HG03571 (cell line): ENCODE results near the gene SLC34A1.

Experiments used
- ATAC-seq: cut with Tn5 transposase; IDR thresholded peaks from one replicate; pipeline ENCODE4 v1.9.1; 2021; ENCODE audit not compliant: unreplicated experiment

The SLC34A1 gene

DNA sequence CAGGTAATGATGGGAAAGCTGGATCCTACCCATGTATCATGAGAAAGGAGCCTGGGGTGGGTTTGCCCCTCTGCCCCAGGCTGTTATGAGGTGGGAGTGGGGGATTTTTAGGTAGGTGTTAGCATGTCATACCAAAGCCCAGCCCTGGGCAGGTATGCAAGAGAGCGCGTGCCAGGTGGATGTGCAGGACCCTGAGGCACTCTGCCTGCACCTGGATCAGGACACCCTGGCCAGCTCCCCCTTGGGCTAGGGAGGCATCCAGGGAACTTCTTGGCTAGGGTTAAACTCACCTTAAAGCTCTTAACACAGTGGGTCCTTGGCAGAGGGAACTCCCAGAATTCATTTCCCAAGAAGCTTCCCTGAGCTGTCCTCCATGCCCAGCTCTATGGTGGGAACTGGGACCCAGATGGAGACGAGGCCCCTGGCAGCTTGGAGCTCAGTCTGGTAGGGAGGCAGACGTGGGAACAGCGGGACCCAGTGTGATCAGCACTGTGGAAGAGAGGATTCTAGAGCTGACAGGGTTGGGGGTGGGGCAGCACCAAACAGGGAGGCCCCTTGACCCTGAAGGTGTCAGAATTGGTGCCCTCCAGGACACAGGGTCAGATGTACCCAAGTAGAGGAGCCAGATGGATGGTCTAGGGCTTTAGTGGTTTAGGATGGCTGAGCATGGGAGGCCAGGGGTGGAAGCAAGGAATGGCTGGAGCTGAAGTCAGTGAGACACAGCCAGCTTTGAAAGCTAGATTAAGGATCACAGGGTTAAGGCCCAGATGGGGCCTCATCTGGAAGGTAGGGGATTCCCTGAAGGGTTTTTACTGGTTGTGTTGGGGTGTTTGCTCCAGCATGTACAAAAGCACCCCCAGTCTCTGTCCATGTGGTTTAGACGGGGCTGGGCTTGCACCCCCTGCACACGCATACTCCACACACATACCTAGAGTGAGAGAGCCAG is 60.1 kb downstream of the SLC34A1 start:
- no peak for ATAC-seq

DNA sequence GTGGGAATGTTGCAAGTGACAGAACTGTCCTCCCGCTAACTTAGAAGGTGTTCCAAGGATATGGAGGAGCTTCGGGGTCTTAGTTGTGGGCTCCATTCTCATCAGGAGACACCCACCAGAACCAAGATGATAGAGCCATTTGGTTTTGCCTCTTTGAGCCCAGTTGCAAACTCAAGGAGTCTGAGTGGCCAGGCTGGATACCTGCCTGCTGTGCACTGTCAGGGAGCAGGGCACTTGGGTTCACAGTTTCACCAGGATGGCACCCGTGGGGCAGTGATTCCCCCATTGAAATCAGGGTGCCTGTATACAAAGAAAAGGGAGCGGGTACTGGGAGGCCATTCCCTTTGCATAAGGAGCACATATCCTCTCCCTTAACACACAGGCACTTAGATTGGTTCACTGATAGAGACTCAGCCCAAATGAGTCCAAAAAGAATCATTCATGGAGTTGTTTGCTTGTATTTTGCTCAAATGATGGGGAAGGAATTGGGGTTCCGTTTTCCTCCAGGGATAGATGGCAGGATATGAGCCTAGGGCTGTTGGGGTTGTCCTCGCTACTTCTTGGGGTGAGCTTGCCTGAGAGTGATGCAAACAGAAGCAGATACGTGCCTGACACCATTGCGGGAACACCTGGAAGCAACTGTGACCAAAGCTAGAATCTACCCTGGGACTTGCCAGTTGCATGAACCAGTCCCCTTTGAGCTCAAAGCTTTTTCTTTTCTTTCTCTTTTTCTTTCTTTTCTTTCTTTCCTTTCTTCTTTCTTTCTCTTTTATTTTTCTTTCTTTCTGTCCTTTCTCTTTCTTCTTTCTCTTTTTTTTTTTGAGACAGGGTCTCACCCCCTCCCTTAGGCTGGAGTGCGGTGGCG is 61.0 kb downstream of the SLC34A1 start:
- no peak for ATAC-seq

DNA sequence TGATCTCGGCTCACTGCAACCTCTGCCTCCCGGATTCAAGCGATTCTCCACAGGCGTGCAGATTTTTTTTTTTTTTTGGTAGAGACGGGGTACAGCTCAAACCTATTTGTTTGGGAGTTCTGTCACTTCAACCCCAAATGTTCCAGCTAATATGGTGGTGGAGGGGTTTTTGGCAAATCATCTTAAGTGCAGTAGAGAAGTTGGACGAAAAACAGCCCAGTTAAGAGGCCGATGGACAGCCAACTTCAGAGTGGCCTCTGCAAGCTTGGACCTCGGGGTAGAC is 61.6 kb downstream of the SLC34A1 start:
- no peak for ATAC-seq

DNA sequence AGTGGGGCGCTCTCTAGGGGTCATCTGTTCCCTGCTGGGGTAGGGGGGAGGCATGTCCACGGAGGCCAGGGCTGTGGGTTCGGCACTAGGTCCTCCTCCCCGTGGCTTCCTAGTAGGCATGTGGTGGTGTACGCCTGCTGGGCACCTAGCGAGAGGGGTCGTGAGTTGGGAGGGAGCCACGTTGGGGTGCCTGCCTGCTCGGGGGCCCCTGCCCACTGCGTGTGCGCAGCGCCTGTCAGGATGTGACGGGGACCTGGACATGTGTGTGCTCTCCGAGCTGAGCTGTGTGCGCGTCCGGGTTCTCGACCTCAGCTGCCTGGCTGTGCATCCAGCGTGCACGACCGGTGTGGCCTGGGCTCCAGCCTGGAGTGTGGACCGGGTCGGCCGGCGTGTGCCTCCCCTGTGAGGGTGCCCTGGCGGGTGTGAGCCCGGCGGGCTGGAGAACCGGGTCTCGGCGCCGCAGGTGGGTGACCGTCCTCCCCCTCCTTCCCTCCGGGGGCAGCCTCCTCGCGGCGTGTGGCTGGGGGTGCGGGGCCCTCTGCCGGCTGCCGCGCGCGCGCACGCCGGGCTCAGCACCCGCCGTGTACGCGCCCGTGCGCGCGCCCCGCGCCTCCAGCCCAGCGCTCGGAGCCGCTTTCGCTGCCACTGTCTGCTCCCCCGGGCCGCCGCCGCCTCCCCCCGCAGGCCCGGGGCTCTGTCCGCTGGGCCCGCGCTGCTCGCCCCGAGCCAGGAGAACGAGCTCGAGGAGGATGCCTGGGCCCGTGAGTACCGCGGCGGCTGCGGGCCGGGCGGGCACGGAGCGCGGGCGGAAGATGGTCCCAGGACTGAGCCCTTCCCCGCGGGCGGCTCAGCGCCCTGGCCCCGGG is 62.2 kb downstream of the SLC34A1 start, which contains the start of gene PRR7:
Gene PRR7 (plus strand): TSS at position 615 of the 866 bp plus-strand sequence. CDS start 8,254 bp downstream, outside the sequence.
- ATAC-seq = peak; percentile 48

DNA sequence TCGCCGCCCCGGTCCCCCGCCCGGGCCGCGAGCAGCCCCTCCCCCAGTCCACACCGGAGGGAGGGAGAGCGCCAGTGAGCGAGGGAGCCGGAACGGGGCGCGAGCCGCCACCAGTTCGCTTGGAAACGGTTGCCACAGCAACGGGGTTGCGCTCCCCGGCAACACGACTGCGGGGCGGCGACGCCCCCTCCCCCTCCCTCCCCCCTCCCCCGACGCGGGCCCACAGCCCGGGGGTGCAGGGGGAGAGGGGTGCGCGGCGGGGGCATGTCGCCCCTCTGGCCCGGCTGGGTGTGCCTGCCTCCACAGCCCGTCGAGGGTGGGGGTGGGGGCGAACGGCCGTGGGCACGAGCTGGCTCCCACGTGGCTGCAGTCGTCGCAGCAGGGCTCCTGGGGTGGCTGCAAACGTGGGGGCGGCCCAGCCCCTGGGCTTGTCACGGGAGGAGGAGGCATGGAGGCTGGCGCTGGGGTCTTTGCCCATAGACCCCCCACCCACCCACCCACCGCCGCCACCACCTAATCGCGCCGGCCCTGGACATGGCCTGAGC is 62.9 kb downstream of the SLC34A1 start:
- ATAC-seq = peak; percentile 40

DNA sequence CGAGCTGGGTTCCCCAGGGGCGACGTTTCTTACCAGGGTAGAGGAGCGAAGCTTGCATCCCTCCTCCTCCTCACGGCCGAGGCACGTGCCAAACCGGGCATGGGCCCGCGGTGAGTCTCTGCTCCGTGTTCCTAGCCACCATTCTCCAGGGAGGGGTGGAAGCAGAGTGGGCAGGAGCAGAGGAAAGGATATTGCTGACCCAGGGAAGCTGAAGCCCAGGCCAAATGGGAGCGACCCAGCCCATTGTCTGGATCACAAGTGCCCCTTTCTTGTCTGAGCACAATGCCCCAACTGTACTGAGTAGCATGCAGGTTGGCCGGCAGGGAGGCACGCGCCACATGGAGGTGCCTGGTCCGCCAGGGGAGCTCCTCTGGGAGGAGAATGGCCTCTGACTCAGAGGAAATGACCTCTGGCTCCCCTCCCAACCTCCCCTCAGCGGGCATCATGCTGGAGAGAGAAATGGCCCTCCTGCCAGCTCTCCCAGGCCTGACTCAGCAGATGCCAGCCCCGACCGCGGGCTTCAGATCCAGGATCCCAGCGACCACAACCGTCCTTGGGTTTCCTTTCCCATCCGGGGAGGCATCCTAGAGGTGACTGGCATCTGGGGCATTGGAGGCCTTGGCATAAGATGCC is 63.5 kb downstream of the SLC34A1 start:
- ATAC-seq = no peak
